ENCODE measurements around the gene CLDN20.
A peak's percentile ranks its signal among the peaks of the same experiment; 100 is the strongest.

CLDN20 gene

GRCh38 chr6:155253337-155253736 lies 10.5 kb upstream of the CLDN20 start:
- Histone ChIP-seq H3K79me2 (ENCODE audit: control insufficient read depth, insufficient read depth, low read length, poor library complexity) (no peaks in the 10 kb centered on the region), H4K12ac (ENCODE audit: low read depth, low read length) (no peak overlapping the region), H3K18ac (ENCODE audit: low read length) (no peak overlapping the region), H3K27me3 (ENCODE audit: insufficient read depth, low read length) (no peaks in the 10 kb centered on the region), H2BK120ac (ENCODE audit: insufficient read depth, low read length, poor library complexity) (no peak overlapping the region), H2BK5ac (ENCODE audit: low read depth, low read length, poor library complexity) (no peak overlapping the region), H3K14ac (ENCODE audit: low read length) (no peak overlapping the region), H3K4me2 (ENCODE audit: low read length) (no peak overlapping the region), H2AFZ (ENCODE audit: insufficient read depth, low read length, poor library complexity) (no peak overlapping the region), H4K8ac (ENCODE audit: low read depth, low read length) (no peak overlapping the region), H2AK5ac (ENCODE audit: low read length) (no peak overlapping the region), H3K27ac (ENCODE audit: low read depth, low read length) (peak overlapping the region; percentile 61), H3K4ac (ENCODE audit: low read depth, low read length) (no peak overlapping the region), H3K4me1 (ENCODE audit: control insufficient read depth in 1 of 2, insufficient read depth in 2 of 2, low read length in 2 of 2) (peaks cover 4 to 7% of the 10 kb centered on the region in 2 experiments), H4K91ac (ENCODE audit: low read depth, low read length) (no peak overlapping the region), H3K9me3 (ENCODE audit: insufficient read depth, low read depth, low read length) (no peaks in the 10 kb centered on the region), H3K79me1 (ENCODE audit: low read length) (peaks cover 2% of the 10 kb centered on the region), H3K9ac (ENCODE audit: low read length) (no peak overlapping the region), H3K36me3 (ENCODE audit: control insufficient read depth in 1 of 2, insufficient read depth in 2 of 2, low read length in 2 of 2) (peaks cover 9 to 11% of the 10 kb centered on the region in 2 experiments), H3K4me3 (ENCODE audit: low read depth, low read length) (no peak overlapping the region), H3K23ac (ENCODE audit: low read length) (no peak overlapping the region), H2BK12ac (ENCODE audit: low read length) (no peak overlapping the region)
- no CpG with 5 or more reads among the region's 1 CpG for WGBS (ENCODE audit: extremely low coverage, insufficient coverage, insufficient read length)
- no peak for DNase-seq

- Histone ChIP-seq H3K9ac (ENCODE audit: low read length) (no peak overlapping the region), H3K4ac (ENCODE audit: low read depth, low read length) (no peak overlapping the region), H2AK5ac (ENCODE audit: low read length) (no peak overlapping the region), H2AFZ (ENCODE audit: insufficient read depth, low read length, poor library complexity) (no peak overlapping the region), H3K79me2 (ENCODE audit: control insufficient read depth, insufficient read depth, low read length, poor library complexity) (no peaks in the 10 kb centered on the region), H2BK120ac (ENCODE audit: insufficient read depth, low read length, poor library complexity) (no peak overlapping the region), H2BK5ac (ENCODE audit: low read depth, low read length, poor library complexity) (no peak overlapping the region), H3K18ac (ENCODE audit: low read length) (no peak overlapping the region), H4K91ac (ENCODE audit: low read depth, low read length) (no peak overlapping the region), H3K4me3 (ENCODE audit: low read depth, low read length) (no peak overlapping the region), H4K8ac (ENCODE audit: low read depth, low read length) (no peak overlapping the region), H4K12ac (ENCODE audit: low read depth, low read length) (no peak overlapping the region), H3K27me3 (ENCODE audit: insufficient read depth, low read length) (no peaks in the 10 kb centered on the region), H3K4me1 (ENCODE audit: control insufficient read depth in 1 of 2, insufficient read depth in 2 of 2, low read length in 2 of 2) (peaks cover 4 to 7% of the 10 kb centered on the region in 2 experiments), H3K9me3 (ENCODE audit: insufficient read depth, low read depth, low read length) (no peaks in the 10 kb centered on the region), H3K23ac (ENCODE audit: low read length) (no peak overlapping the region), H2BK12ac (ENCODE audit: low read length) (no peak overlapping the region), H3K27ac (ENCODE audit: low read depth, low read length) (no peak overlapping the region), H3K79me1 (ENCODE audit: low read length) (peaks cover 2% of the 10 kb centered on the region), H3K36me3 (ENCODE audit: control insufficient read depth in 1 of 2, insufficient read depth in 2 of 2, low read length in 2 of 2) (peaks cover 13 to 16% of the 10 kb centered on the region in 2 experiments), H3K14ac (ENCODE audit: low read length) (no peak overlapping the region), H3K4me2 (ENCODE audit: low read length) (no peak overlapping the region)
- DNase-seq: no peak
- WGBS (ENCODE audit: extremely low coverage, insufficient coverage, insufficient read length): no CpG with 5 or more reads among the region's 10 CpGs
Observed at GRCh38 chr6:155254139-155254538, 9.7 kb upstream of the CLDN20 start.

- Histone ChIP-seq H4K12ac (ENCODE audit: low read depth, low read length) (no peak overlapping the region), H3K4me2 (ENCODE audit: low read length) (no peak overlapping the region), H3K9me3 (ENCODE audit: insufficient read depth, low read depth, low read length) (no peaks in the 10 kb centered on the region), H3K9ac (ENCODE audit: low read length) (no peak overlapping the region), H3K79me2 (ENCODE audit: control insufficient read depth, insufficient read depth, low read length, poor library complexity) (no peaks in the 10 kb centered on the region), H3K27me3 (ENCODE audit: insufficient read depth, low read length) (no peaks in the 10 kb centered on the region), H2AFZ (ENCODE audit: insufficient read depth, low read length, poor library complexity) (no peak overlapping the region), H3K4me3 (ENCODE audit: low read depth, low read length) (no peak overlapping the region), H4K8ac (ENCODE audit: low read depth, low read length) (no peak overlapping the region), H4K91ac (ENCODE audit: low read depth, low read length) (no peak overlapping the region), H2BK12ac (ENCODE audit: low read length) (no peak overlapping the region), H3K79me1 (ENCODE audit: low read length) (peaks cover 2% of the 10 kb centered on the region), H3K23ac (ENCODE audit: low read length) (no peak overlapping the region), H3K4ac (ENCODE audit: low read depth, low read length) (no peak overlapping the region), H2BK120ac (ENCODE audit: insufficient read depth, low read length, poor library complexity) (no peak overlapping the region), H3K27ac (ENCODE audit: low read depth, low read length) (no peak overlapping the region), H2BK5ac (ENCODE audit: low read depth, low read length, poor library complexity) (no peak overlapping the region), H3K4me1 (ENCODE audit: control insufficient read depth in 1 of 2, insufficient read depth in 2 of 2, low read length in 2 of 2) (peaks cover 4 to 7% of the 10 kb centered on the region in 2 experiments), H3K36me3 (ENCODE audit: control insufficient read depth in 1 of 2, insufficient read depth in 2 of 2, low read length in 2 of 2) (peaks cover 14 to 23% of the 10 kb centered on the region in 2 experiments), H2AK5ac (ENCODE audit: low read length) (no peak overlapping the region), H3K18ac (ENCODE audit: low read length) (no peak overlapping the region), H3K14ac (ENCODE audit: low read length) (no peak overlapping the region)
- no CpG with 5 or more reads among the region's 13 CpGs for WGBS (ENCODE audit: extremely low coverage, insufficient coverage, insufficient read length)
- DNase-seq: peak in 1 of 2 donors; percentile 53
Observed at GRCh38 chr6:155256122-155256795, 7.6 kb upstream of the CLDN20 start.

- no peak overlapping the region for H2BK5ac ChIP-seq (ENCODE audit: low read depth, low read length, poor library complexity)
- WGBS (ENCODE audit: extremely low coverage, insufficient coverage, insufficient read length): no CpG with 5 or more reads among the region's 9 CpGs
- no peak overlapping the region for H4K8ac ChIP-seq (ENCODE audit: low read depth, low read length)
- H3K14ac ChIP-seq (ENCODE audit: low read length): no peak overlapping the region
- DNase-seq: no peak
- no peak overlapping the region for H3K18ac ChIP-seq (ENCODE audit: low read length)
- H3K79me1 ChIP-seq (ENCODE audit: low read length): peaks cover 2% of the 10 kb centered on the region
- no peak overlapping the region for H2BK120ac ChIP-seq (ENCODE audit: insufficient read depth, low read length, poor library complexity)
- no peak overlapping the region for H4K91ac ChIP-seq (ENCODE audit: low read depth, low read length)
- H2AFZ ChIP-seq (ENCODE audit: insufficient read depth, low read length, poor library complexity): no peak overlapping the region
- no peaks in the 10 kb centered on the region for H3K79me2 ChIP-seq (ENCODE audit: control insufficient read depth, insufficient read depth, low read length, poor library complexity)
- no peaks in the 10 kb centered on the region for H3K9me3 ChIP-seq (ENCODE audit: insufficient read depth, low read depth, low read length)
- no peak overlapping the region for H3K4me3 ChIP-seq (ENCODE audit: low read depth, low read length)
- H3K36me3 ChIP-seq (ENCODE audit: control insufficient read depth in 1 of 2, insufficient read depth in 2 of 2, low read length in 2 of 2): peaks cover 14 to 23% of the 10 kb centered on the region in 2 experiments
- H3K4ac ChIP-seq (ENCODE audit: low read depth, low read length): no peak overlapping the region
- H3K27ac ChIP-seq (ENCODE audit: low read depth, low read length): no peak overlapping the region
- no peaks in the 10 kb centered on the region for H3K27me3 ChIP-seq (ENCODE audit: insufficient read depth, low read length)
- no peak overlapping the region for H3K9ac ChIP-seq (ENCODE audit: low read length)
- H3K4me2 ChIP-seq (ENCODE audit: low read length): no peak overlapping the region
- H2BK12ac ChIP-seq (ENCODE audit: low read length): no peak overlapping the region
- H3K4me1 ChIP-seq (ENCODE audit: control insufficient read depth in 1 of 2, insufficient read depth in 2 of 2, low read length in 2 of 2): peaks cover 4 to 8% of the 10 kb centered on the region in 2 experiments
- no peak overlapping the region for H3K23ac ChIP-seq (ENCODE audit: low read length)
- no peak overlapping the region for H2AK5ac ChIP-seq (ENCODE audit: low read length)
- H4K12ac ChIP-seq (ENCODE audit: low read depth, low read length): no peak overlapping the region
Observed at GRCh38 chr6:155257796-155258195, 6.0 kb upstream of the CLDN20 start.

Measured in trophoblast cell (in vitro differentiated cells and primary cell).